NCI-H460 (cell line): Measurements from ENCODE around the gene PLPP7. TPM values are rescaled to one million over a fixed set of nuclear protein-coding genes. Genes with fewer than 3 reads are reported as not detected.

Experiments
- DNase-seq: peaks from one replicate; pipeline ENCODE4 v3.0.0-alpha.2; 2016; ENCODE audit warnings: low read depth; ENCODE audit errors: extremely low read depth
- total RNA-seq: library from RNA; depleted of rRNA; stranded (reverse); fragments of >200 nt; shearing (Covaris generic); gene quantifications from 2 replicates; pipeline ENCODE4 v1.2.3, GENCODE V29; 2014

The PLPP7 gene
- total RNA-seq, 1 experiment from 2014 or later, result 0.10 TPM

- DNase-seq, result no peak
These were observed 8.9 kb upstream of the PLPP7 start for GRCh38 chr9:131280660-131281059.

GRCh38 chr9:131281119-131281965 is 8.2 kb upstream of the PLPP7 start:
- DNase-seq, result no peak

- no peak for DNase-seq
These were observed 7.3 kb upstream of the PLPP7 start for GRCh38 chr9:131282175-131282574.

- no peak for DNase-seq
These were observed 6.7 kb upstream of the PLPP7 start for GRCh38 chr9:131282688-131283422.

GRCh38 chr9:131284856-131285255 is 4.7 kb upstream of the PLPP7 start:
- no peak for DNase-seq

- DNase-seq, result no peak
These were observed 2.2 kb upstream of the PLPP7 start for GRCh38 chr9:131287359-131287758.

- no peak for DNase-seq
These were observed 1.3 kb upstream of the PLPP7 start for GRCh38 chr9:131288217-131288616.

GRCh38 chr9:131290036-131290766 is 678 bp downstream of the PLPP7 start:
- DNase-seq, result no peak

- no peak for DNase-seq
These were observed 1.3 kb downstream of the PLPP7 start for GRCh38 chr9:131290767-131291370.

GRCh38 chr9:131291795-131292315 is 2.3 kb downstream of the PLPP7 start:
- no peak for DNase-seq

- no peak for DNase-seq
These were observed 3.4 kb downstream of the PLPP7 start for GRCh38 chr9:131292937-131293336.

- DNase-seq, result no peak
These were observed 6.9 kb downstream of the PLPP7 start for GRCh38 chr9:131296460-131296859.

- DNase-seq, result no peak
These were observed 7.5 kb downstream of the PLPP7 start for GRCh38 chr9:131296906-131297500.

GRCh38 chr9:131297903-131298302 is 8.4 kb downstream of the PLPP7 start:
- DNase-seq, result no peak

- DNase-seq, result no peak
These were observed 8.8 kb downstream of the PLPP7 start for GRCh38 chr9:131298341-131298740.

- DNase-seq, result no peak
These were observed 9.3 kb downstream of the PLPP7 start for GRCh38 chr9:131298816-131299215.

- DNase-seq, result no peak
These were observed 9.9 kb downstream of the PLPP7 start for GRCh38 chr9:131299346-131299960.

- no peak for DNase-seq
These were observed 10.4 kb downstream of the PLPP7 start for GRCh38 chr9:131299961-131300347.

GRCh38 chr9:131300444-131300843 is 10.9 kb downstream of the PLPP7 start:
- DNase-seq, result no peak
